HG03354 (cell line): ENCODE results near the gene TTC28.

Experiments
- ATAC-seq: cut with Tn5 transposase; IDR thresholded peaks from one replicate; pipeline ENCODE4 v1.9.1; 2021; ENCODE audit warnings: mild to moderate bottlenecking; ENCODE audit not compliant: unreplicated experiment, poor library complexity, severe bottlenecking

TTC28 gene

GRCh38 chr22:27982630-27983180 lies 696.9 kb downstream of the TTC28 start:
- ATAC-seq = no peak

- no peak for ATAC-seq
Observed at GRCh38 chr22:27982106-27982505, 697.5 kb downstream of the TTC28 start.

GRCh38 chr22:27980424-27981148 lies 699.1 kb downstream of the TTC28 start:
- no peak for ATAC-seq

- no peak for ATAC-seq
Observed at GRCh38 chr22:27978802-27979201, 700.8 kb downstream of the TTC28 start.

- ATAC-seq = no peak
Observed at GRCh38 chr22:27978317-27978716, 701.3 kb downstream of the TTC28 start.

- no peak for ATAC-seq
Observed at GRCh38 chr22:27976586-27976985, 703.1 kb downstream of the TTC28 start.

GRCh38 chr22:27975381-27976013 lies 704.1 kb downstream of the TTC28 start:
- no peak for ATAC-seq

GRCh38 chr22:27973846-27974245 lies 705.8 kb downstream of the TTC28 start:
- no peak for ATAC-seq

GRCh38 chr22:27972732-27973698 lies 706.6 kb downstream of the TTC28 start:
- no peak for ATAC-seq

- no peak for ATAC-seq
Observed at GRCh38 chr22:27971926-27972325, 707.7 kb downstream of the TTC28 start.

- ATAC-seq = no peak
Observed at GRCh38 chr22:27970596-27971220, 708.9 kb downstream of the TTC28 start.

- ATAC-seq = no peak
Observed at GRCh38 chr22:27966168-27967064, 713.2 kb downstream of the TTC28 start.

- ATAC-seq = no peak
Observed at GRCh38 chr22:27962268-27963044, 717.2 kb downstream of the TTC28 start.

- ATAC-seq = no peak
Observed at GRCh38 chr22:27961680-27962079, 718.0 kb downstream of the TTC28 start.

- no peak for ATAC-seq
Observed at GRCh38 chr22:27961182-27961581, 718.5 kb downstream of the TTC28 start.

GRCh38 chr22:27959335-27960090 lies 720.1 kb downstream of the TTC28 start:
- ATAC-seq = no peak

- no peak for ATAC-seq
Observed at GRCh38 chr22:27952779-27953178, 726.9 kb downstream of the TTC28 start.
